ENCODE data around the gene GRAP2. TPM values are rescaled to one million over a fixed set of nuclear protein-coding genes. Genes with fewer than 3 reads are reported as not detected.

GRAP2 gene
- total RNA-seq, 1 donor from 2014 or later, result not detected

DNA sequence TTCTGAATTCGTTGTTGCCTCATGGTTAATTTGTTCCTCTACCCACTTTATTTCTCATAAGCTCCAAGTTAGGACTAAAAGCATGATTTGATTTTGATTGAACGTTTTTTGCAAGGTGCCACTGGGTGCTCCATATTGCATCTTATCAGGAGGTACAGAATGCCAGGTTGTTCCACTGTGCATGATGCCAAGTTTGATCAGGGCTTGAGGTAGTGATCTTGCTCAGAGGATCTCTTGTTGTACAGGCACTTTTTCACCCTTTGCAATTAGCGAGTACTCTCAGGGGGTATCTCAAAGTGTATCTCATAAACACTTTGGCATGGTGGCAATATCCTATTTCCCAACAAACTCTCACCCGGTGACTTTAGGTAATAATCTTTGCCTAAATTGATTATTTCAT, 4.0 kb downstream of the GRAP2 start:
- no peak for FAIRE-seq

DNA sequence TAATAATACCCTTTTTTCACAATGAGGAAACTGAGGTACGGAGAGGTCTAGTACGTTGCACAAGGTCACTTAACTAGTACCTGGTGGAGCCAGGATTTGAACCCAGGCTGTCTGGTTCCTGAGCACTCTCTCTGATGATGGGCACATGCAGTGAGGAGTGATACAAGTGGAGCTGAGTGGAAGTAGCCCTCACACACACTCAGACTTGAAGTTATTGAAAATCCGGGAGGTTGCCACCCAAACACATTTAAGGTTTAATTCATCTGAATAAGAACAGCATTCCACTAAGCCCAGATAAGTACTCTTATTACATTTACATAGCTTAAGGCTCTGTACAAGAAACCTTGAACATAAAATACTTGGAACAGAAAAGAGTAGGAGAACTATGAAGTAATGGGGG, 4.8 kb downstream of the GRAP2 start:
- peaks cover 13% of the 10 kb centered on the region for H3K27me3 ChIP-seq (ENCODE audit: control insufficient read depth, insufficient read depth, low read length)
- FAIRE-seq (no peak), DNase-seq (ENCODE audit: low read depth) (no peak)
- TF ChIP-seq, protein P1, sequence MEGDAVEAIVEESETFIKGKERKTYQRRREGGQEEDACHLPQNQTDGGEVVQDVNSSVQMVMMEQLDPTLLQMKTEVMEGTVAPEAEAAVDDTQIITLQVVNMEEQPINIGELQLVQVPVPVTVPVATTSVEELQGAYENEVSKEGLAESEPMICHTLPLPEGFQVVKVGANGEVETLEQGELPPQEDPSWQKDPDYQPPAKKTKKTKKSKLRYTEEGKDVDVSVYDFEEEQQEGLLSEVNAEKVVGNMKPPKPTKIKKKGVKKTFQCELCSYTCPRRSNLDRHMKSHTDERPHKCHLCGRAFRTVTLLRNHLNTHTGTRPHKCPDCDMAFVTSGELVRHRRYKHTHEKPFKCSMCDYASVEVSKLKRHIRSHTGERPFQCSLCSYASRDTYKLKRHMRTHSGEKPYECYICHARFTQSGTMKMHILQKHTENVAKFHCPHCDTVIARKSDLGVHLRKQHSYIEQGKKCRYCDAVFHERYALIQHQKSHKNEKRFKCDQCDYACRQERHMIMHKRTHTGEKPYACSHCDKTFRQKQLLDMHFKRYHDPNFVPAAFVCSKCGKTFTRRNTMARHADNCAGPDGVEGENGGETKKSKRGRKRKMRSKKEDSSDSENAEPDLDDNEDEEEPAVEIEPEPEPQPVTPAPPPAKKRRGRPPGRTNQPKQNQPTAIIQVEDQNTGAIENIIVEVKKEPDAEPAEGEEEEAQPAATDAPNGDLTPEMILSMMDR (IDR thresholded peaks at IDR 0.05; ENCODE audit: insufficient read depth, low read length, severe bottlenecking), result no peak
- H3K36me3 ChIP-seq (ENCODE audit: control insufficient read depth, insufficient read depth, low read length), result no peaks in the 10 kb centered on the region
- H3K4me3 ChIP-seq (ENCODE audit: low read depth, low read length), result no peak overlapping the region

More for the DNA sequence above, 4.0 kb downstream of the GRAP2 start:
- TF ChIP-seq, protein P1 (IDR thresholded peaks at IDR 0.05; ENCODE audit: insufficient read depth, low read length, severe bottlenecking), result no peak
- no peak for DNase-seq (ENCODE audit: low read depth)
- Histone ChIP-seq H3K36me3 (ENCODE audit: control insufficient read depth, insufficient read depth, low read length) (no peaks in the 10 kb centered on the region), H3K27me3 (ENCODE audit: control insufficient read depth, insufficient read depth, low read length) (peaks cover 14% of the 10 kb centered on the region), H3K4me3 (ENCODE audit: low read depth, low read length) (no peak overlapping the region)

DNA sequence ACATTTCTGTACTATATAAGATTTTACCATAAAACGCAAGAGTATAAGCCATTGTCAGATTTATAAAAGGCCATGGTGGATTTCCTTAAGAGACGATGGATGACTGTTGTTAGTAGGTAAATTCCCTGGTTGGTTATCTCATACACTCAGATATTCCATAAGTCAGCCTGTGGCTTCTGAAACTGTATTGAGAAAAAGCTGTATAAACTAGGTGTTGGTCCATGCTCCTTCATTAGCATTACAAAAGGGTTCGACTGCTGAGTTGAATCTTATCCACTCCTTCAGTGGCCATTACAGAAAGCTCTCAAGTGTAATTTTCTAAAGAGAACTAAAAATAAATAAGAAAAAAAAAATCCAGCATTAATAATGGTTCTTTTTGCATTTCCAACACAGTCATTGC, 5.3 kb downstream of the GRAP2 start:
- FAIRE-seq, result no peak
- TF ChIP-seq, protein P1 (IDR thresholded peaks at IDR 0.05; ENCODE audit: insufficient read depth, low read length, severe bottlenecking), result no peak

DNA sequence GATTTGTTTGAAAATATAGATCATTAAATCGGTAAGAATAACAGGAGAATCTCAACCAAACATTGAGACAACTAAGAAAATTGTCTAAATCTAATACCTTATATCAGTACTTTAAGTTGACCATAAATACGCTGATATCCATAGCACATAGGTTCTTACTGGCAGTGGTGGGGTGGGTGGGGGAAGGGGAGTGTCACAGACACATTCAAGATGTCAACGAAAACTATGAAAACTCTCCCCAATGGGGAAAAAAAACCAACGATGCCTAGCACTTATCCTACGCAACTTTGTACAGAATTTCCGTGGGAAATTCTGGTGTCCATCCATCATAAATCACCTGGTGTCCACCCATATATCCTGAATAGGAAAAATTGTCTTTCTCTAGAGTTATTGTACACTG, 6.2 kb downstream of the GRAP2 start:
- FAIRE-seq (no peak), DNase-seq (ENCODE audit: low read depth) (no peak)
- TF ChIP-seq, protein P1 (IDR thresholded peaks at IDR 0.05; ENCODE audit: insufficient read depth, low read length, severe bottlenecking), result no peak
- Histone ChIP-seq H3K36me3 (ENCODE audit: control insufficient read depth, insufficient read depth, low read length) (no peaks in the 10 kb centered on the region), H3K27me3 (ENCODE audit: control insufficient read depth, insufficient read depth, low read length) (peaks cover 7% of the 10 kb centered on the region), H3K4me3 (ENCODE audit: low read depth, low read length) (no peak overlapping the region)

More for the DNA sequence above, 5.3 kb downstream of the GRAP2 start:
- Histone ChIP-seq H3K4me3 (ENCODE audit: low read depth, low read length) (no peak overlapping the region), H3K27me3 (ENCODE audit: control insufficient read depth, insufficient read depth, low read length) (peaks cover 12% of the 10 kb centered on the region), H3K36me3 (ENCODE audit: control insufficient read depth, insufficient read depth, low read length) (no peaks in the 10 kb centered on the region)
- DNase-seq (ENCODE audit: low read depth), result no peak

DNA sequence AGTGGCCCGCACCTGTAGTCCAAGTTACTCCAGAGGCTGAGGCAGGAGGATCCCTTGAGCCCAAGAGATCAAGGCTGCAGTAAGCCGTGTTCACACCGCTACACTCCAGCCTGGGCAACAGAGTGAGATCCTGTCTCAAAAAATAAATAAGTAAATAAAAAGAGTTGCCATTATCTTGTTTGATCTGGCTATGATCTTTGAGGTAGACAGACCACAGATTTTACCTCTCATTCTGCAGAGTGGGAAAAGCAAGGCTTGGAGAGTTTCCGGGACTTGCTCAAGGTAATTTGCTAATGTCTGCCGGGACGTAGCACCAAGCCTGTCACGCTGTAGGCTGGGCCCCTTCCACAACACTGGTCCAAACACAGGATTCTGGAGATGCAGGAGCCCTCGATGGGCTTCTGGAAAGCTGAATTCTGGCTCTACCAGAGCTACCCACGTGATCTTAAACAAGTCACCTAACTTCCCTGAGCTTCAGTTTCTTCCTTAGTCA, 6.8 kb downstream of the GRAP2 start:
- TF ChIP-seq, protein P1 (IDR thresholded peaks at IDR 0.05; ENCODE audit: insufficient read depth, low read length, severe bottlenecking), result no peak
- no peaks in the 10 kb centered on the region for H3K36me3 ChIP-seq (ENCODE audit: control insufficient read depth, insufficient read depth, low read length)
- no peak for FAIRE-seq
- no peak overlapping the region for H3K4me3 ChIP-seq (ENCODE audit: low read depth, low read length)
- H3K27me3 ChIP-seq (ENCODE audit: control insufficient read depth, insufficient read depth, low read length), result peaks cover 7% of the 10 kb centered on the region
- no peak for DNase-seq (ENCODE audit: low read depth)

DNA sequence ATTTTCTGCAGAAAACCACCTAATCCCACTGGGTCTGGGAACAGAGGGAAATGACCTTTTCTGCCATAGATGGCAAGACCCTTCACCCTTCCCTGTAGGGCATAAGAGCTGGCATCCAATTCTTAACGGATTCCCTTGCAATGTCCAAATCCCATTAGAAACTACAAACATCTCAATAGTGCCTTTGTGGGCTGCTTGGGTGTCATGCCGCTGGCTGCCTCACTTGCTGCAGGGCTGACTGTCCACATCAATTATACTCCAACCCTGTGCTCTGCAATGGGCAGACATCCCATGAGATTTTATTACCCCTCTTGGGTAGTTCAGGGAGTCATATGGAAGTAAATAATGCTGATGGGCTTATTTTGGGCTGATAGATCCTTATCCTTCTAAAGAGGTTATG, 7.3 kb downstream of the GRAP2 start:
- no peak for DNase-seq (ENCODE audit: low read depth)
- TF ChIP-seq, protein P1 (IDR thresholded peaks at IDR 0.05; ENCODE audit: insufficient read depth, low read length, severe bottlenecking), result no peak
- Histone ChIP-seq H3K27me3 (ENCODE audit: control insufficient read depth, insufficient read depth, low read length) (peaks cover 7% of the 10 kb centered on the region), H3K4me3 (ENCODE audit: low read depth, low read length) (no peak overlapping the region), H3K36me3 (ENCODE audit: control insufficient read depth, insufficient read depth, low read length) (no peaks in the 10 kb centered on the region)
- no peak for FAIRE-seq
